Gastroesophageal sphincter (tissue), 4 donors: Measurements from ENCODE around the gene ODAPH. TPM values are rescaled to one million over a fixed set of nuclear protein-coding genes. Genes with fewer than 3 reads are reported as not detected.

Source experiments
- ATAC-seq: fragments of 150-250 bp; one replicate; pipeline ENCODE4 v1.9.1; 2016; ENCODE audit warnings: mild to moderate bottlenecking, moderate library complexity
- H3K27ac ChIP-seq, 4 donors: fragments of 200-600 bp; sonication (generic) in 3 of 4; 1 replicate in 3 of 4; 2 replicates in 1 of 4; pipeline ENCODE4 v1.5.1; 2016 to 2019
- H3K27me3 ChIP-seq: fragments of 200-600 bp; sonication (generic); one replicate; pipeline ENCODE4 v1.5.1; 2019
- H3K36me3 ChIP-seq, 2 donors: fragments of 200-600 bp; sonication (generic); one replicate each; pipeline ENCODE4 v1.5.1; 2019; ENCODE audit warnings: control low read depth in 1 of 2
- H3K4me1 ChIP-seq, 3 donors: fragments of 200-600 bp; sonication (generic); 1 replicate in 2 of 3; 2 replicates in 1 of 3; pipeline ENCODE4 v1.5.1; 2016 to 2019; ENCODE audit warnings: control low read depth in 2 of 3
- H3K4me3 ChIP-seq, 2 donors: fragments of 200-600 bp; sonication (generic); one replicate each; pipeline ENCODE4 v1.5.1; 2019; ENCODE audit warnings: mild to moderate bottlenecking in 1 of 2, moderate library complexity in 1 of 2
- H3K9me3 ChIP-seq, 3 donors: fragments of 200-600 bp; sonication (generic); one replicate each; pipeline ENCODE4 v1.5.1; 2017 to 2019; ENCODE audit warnings: control low read depth in 2 of 3
- EP300 ChIP-seq: sonication (generic); formaldehyde crosslinking; IDR thresholded peaks from one replicate; pipeline ENCODE4 v1.6.1; 2017; ENCODE audit warnings: antibody characterized with exemption, mild to moderate bottlenecking
- POLR2A ChIP-seq, 2 donors: fragments of 450-650 bp; IDR thresholded peaks; one replicate each; pipeline ENCODE4 v1.6.1; 2017; ENCODE audit warnings: antibody characterized with exemption in 2 of 2, mild to moderate bottlenecking in 2 of 2, moderate library complexity in 1 of 2
- POLR2AphosphoS5 ChIP-seq: sonication (generic); formaldehyde crosslinking; IDR thresholded peaks from one replicate; pipeline ENCODE4 v1.6.1; 2017; ENCODE audit warnings: antibody characterized with exemption
- WGBS, 2 donors: methylation state at CpG; one replicate each; pipeline ENCODE4 v1.1.5; 2018; ENCODE audit warnings: low coverage in 1 of 2; 5-methylcytosine and 5-hydroxymethylcytosine counted together
- total RNA-seq, 4 donors: library from RNA; depleted of rRNA; stranded (reverse); fragments of >200 nt; gene quantifications; one replicate each; pipeline ENCODE4 v1.1.0, GENCODE V29; 2016
- TF ChIP-seq, protein P1 (sequence below), 4 experiments: fragments of 200-600 bp in 2 of 4; fragments of 450-650 bp in 2 of 4; sonication (generic) in 1 of 4; IDR thresholded peaks; one replicate each; pipeline ENCODE4 v1.5.1; 2017 to 2019; ENCODE audit warnings: antibody characterized with exemption in 4 of 4, mild to moderate bottlenecking in 2 of 4, moderate library complexity in 2 of 4

The ODAPH gene
- total RNA-seq, 4 donors from 2014 or later = not detected

DNA sequence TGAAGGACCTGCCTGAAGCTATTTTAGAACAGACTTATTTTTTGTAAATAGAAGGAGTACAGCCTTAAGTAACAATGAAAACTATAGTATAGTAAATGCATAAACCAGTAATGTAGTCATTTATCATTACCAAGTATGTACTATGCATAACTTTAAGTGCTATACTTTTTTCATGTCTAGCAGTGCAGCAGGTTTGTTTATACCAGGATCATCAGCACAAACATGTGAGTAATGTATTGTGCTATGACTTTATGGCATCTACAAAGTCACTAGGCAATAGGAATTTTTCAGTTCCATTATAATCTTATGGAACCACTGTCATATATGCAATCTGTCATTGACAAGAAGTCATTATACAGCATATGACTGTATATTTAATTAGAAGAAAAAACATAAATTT is 3.4 kb upstream of the ODAPH start:
- Histone ChIP-seq H3K36me3 (no peaks in the 10 kb centered on the region), H3K27me3 (peaks cover 21% of the 10 kb centered on the region), H3K4me3 (no peak overlapping the region), H3K27ac (no peak overlapping the region), H3K9me3 (no peaks in the 10 kb centered on the region), H3K4me1 (no peaks in the 10 kb centered on the region)
- no peak for ATAC-seq
- TF ChIP-seq EP300 (no peak), POLR2A (IDR thresholded peaks at IDR 0.05) (no peak), POLR2AphosphoS5 (no peak)
- TF ChIP-seq, protein P1, sequence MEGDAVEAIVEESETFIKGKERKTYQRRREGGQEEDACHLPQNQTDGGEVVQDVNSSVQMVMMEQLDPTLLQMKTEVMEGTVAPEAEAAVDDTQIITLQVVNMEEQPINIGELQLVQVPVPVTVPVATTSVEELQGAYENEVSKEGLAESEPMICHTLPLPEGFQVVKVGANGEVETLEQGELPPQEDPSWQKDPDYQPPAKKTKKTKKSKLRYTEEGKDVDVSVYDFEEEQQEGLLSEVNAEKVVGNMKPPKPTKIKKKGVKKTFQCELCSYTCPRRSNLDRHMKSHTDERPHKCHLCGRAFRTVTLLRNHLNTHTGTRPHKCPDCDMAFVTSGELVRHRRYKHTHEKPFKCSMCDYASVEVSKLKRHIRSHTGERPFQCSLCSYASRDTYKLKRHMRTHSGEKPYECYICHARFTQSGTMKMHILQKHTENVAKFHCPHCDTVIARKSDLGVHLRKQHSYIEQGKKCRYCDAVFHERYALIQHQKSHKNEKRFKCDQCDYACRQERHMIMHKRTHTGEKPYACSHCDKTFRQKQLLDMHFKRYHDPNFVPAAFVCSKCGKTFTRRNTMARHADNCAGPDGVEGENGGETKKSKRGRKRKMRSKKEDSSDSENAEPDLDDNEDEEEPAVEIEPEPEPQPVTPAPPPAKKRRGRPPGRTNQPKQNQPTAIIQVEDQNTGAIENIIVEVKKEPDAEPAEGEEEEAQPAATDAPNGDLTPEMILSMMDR (IDR thresholded peaks at IDR 0.05) = no peak

DNA sequence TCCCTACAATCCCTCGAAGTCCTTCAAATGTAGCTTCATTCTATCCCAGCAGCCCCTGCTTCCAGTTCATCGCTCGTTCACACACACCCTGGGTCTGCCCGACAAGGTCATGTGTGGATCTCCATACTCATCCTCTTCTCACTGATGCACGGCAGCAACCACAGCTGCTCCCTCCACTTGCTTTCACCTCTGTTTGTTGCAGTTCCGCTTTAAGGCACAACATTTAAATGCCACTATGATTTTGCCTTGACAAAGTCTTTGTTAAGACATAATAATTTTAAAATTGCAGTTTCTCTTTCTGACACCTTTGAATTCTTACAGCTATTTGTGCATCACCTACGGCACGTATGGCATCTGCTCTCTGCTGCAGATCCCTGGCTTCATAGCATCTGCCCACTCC is 1.8 kb downstream of the ODAPH start:
- Histone ChIP-seq H3K9me3 (no peaks in the 10 kb centered on the region), H3K27me3 (peaks cover 21% of the 10 kb centered on the region), H3K27ac (no peak overlapping the region), H3K4me3 (no peak overlapping the region), H3K4me1 (no peaks in the 10 kb centered on the region), H3K36me3 (no peaks in the 10 kb centered on the region)
- ATAC-seq = no peak
- no peak for TF ChIP-seq POLR2AphosphoS5
- TF ChIP-seq, protein P1 (IDR thresholded peaks at IDR 0.05) = no peak
- TF ChIP-seq POLR2A (IDR thresholded peaks at IDR 0.05) = no peak
- TF ChIP-seq EP300 = no peak
- 76 to 78% methylated on average over 8 of the region's 8 CpGs for WGBS, 2 donors

GRCh38 chr4:75561789-75562188 is 5.9 kb downstream of the ODAPH start:
- H3K4me3 ChIP-seq = no peak overlapping the region
- WGBS, 2 donors = 78 to 79% methylated on average over 5 to 6 of the region's 8 CpGs

DNA sequence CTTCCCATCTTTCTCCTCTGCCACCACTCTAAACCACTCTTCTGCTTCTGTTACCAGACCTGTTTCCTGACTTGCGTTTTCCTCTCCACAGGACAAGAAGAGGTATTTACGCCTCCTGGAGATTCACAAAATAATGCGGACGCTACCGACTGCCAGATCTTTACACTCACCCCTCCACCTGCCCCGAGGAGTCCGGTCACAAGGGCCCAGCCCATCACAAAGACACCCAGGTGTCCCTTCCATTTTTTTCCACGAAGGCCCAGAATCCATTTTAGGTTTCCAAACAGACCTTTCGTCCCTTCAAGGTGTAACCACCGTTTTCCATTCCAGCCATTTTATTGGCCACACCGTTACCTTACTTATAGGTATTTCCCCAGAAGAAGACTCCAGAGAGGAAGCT is 8.2 kb downstream of the ODAPH start:
- H3K36me3 ChIP-seq = no peaks in the 10 kb centered on the region
- H3K27ac ChIP-seq = no peak overlapping the region
- WGBS, 2 donors = 71 to 89% methylated on average over 10 to 11 of the region's 11 CpGs
- H3K9me3 ChIP-seq = no peaks in the 10 kb centered on the region
- H3K4me1 ChIP-seq = no peaks in the 10 kb centered on the region
- no peak for ATAC-seq
- H3K27me3 ChIP-seq = peaks cover 16% of the 10 kb centered on the region
- TF ChIP-seq, protein P1 (IDR thresholded peaks at IDR 0.05) = no peak
- TF ChIP-seq EP300 (no peak), POLR2AphosphoS5 (no peak), POLR2A (IDR thresholded peaks at IDR 0.05) (no peak)
- H3K4me3 ChIP-seq = no peak overlapping the region

More at GRCh38 chr4:75561789-75562188, 5.9 kb downstream of the ODAPH start:
- Histone ChIP-seq H3K27me3 (peaks cover 2% of the 10 kb centered on the region), H3K9me3 (no peaks in the 10 kb centered on the region), H3K36me3 (no peaks in the 10 kb centered on the region), H3K4me1 (no peaks in the 10 kb centered on the region), H3K27ac (no peak overlapping the region)
- TF ChIP-seq, protein P1 (IDR thresholded peaks at IDR 0.05) = no peak
- no peak for TF ChIP-seq POLR2AphosphoS5
- TF ChIP-seq POLR2A (IDR thresholded peaks at IDR 0.05) = no peak
- no peak for TF ChIP-seq EP300
- no peak for ATAC-seq

DNA sequence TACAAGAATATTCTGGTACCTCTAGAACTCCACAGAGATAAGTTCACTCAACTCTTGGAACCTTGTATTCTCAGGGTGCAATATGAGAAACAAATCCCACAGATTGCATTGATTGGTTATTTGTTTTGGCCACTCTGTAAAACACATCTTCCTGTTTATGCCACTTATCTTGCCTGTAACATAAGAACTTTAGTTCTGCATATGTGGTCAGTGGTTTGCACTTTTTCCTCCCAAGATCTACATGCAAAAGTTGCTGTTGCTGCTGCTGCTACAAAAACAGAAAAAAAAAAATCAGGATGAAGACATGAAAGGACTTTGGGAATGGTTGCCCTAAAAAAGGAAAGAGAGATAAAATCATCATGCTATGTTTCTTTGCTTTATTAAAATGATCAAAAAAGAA is 9.6 kb downstream of the ODAPH start:
- Histone ChIP-seq H3K27ac (no peak overlapping the region), H3K4me3 (no peak overlapping the region), H3K9me3 (no peaks in the 10 kb centered on the region), H3K36me3 (no peaks in the 10 kb centered on the region), H3K27me3 (peaks cover 22% of the 10 kb centered on the region), H3K4me1 (no peaks in the 10 kb centered on the region)
- ATAC-seq = no peak
- TF ChIP-seq, protein P1 (IDR thresholded peaks at IDR 0.05) = no peak
- TF ChIP-seq POLR2A (IDR thresholded peaks at IDR 0.05) (no peak), POLR2AphosphoS5 (no peak), EP300 (no peak)
